ENCODE data around the gene CYGB. TPM values are rescaled to one million over a fixed set of nuclear protein-coding genes. Genes with fewer than 3 reads are reported as not detected.
A peak's percentile ranks its signal among the peaks of the same experiment; 100 is the strongest.

CYGB gene
- total and polyA plus RNA-seq, 10 of the 15 experiments (the other 5 are each of a cell fraction or from before 2014, with no cell fraction given), result 0.34 TPM; not detected in 9

DNA sequence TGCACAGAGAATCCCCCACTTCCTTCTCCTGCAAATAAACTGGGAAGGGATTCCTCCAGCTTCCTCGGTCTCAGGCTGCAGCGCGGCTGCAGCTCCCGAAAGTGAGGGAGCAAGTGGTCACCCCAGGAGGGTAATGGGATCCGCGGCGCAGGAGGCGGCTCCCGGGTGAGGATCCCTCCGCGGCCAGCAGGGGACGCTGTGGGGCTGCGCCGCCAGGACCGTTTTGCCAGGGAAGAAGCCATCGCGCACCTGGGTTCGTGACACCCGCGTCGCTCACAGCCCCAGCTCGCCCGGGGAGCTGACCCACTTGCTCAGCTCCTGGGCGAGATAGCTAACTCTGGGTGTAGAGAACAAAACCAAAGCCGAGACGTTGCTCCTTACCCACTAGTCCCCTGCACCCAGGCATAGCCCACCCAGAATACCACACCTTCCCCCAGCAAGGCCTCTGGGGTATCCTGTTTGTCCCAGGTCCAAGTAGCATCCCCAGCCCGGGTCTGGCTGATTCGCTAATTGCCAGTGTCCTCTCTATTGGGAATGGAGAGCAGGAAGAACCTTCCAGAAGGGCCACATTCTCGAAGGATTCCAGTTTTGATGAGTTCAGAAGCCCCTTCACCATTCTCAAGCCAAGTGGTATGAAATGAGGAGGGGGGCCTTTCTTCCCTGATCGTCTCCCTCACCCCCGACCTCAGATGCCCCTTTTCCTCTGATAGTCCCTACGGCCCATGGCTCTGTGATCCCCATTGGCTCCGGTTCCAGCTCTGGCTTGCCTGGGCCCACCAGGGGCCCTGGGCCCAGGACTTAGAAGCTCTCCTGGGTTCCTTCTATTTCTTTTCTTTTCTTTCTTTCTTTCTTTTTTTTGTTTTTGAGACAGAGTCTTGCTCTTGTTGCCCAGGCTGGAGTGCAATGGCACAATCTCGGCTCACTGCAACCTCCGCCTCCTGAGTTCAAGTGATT is 14.1 kb downstream of the CYGB start (continued):
- TF ChIP-seq ELK1 (IDR thresholded peaks at IDR 0.05; ENCODE audit: low read depth, low read length), result no peak
- no peak for TF ChIP-seq HDAC2 (IDR thresholded peaks at IDR 0.05)
- TF ChIP-seq ZZZ3 (IDR thresholded peaks at IDR 0.05; ENCODE audit: control insufficient read depth, insufficient read length, low read depth), result no peak
- TF ChIP-seq BRCA1 (IDR thresholded peaks at IDR 0.05; ENCODE audit: low read depth, low read length), result no peak
- TF ChIP-seq TBL1XR1 (IDR thresholded peaks at IDR 0.05; ENCODE audit: low read depth, low read length), result no peak
- TF ChIP-seq SRF (IDR thresholded peaks at IDR 0.05; ENCODE audit: low read depth in 2 of 2, low read length in 2 of 2), result no peak
- no peak for TF ChIP-seq ZNF622 (IDR thresholded peaks at IDR 0.05)
- TF ChIP-seq TCF12 (IDR thresholded peaks at IDR 0.05; ENCODE audit: low read depth, low read length), result peak; percentile 81; the same call in 1 of the 2 replicates
- no peak for TF ChIP-seq PAX8 (IDR thresholded peaks at IDR 0.05)
- TF ChIP-seq SPI1 (IDR thresholded peaks at IDR 0.05; ENCODE audit: borderline replicate concordance, insufficient read depth, low read depth, low read length), result no peak
- peak; percentile 95 for TF ChIP-seq SMC3 (IDR thresholded peaks at IDR 0.05; ENCODE audit: borderline replicate concordance, low read length)
- TF ChIP-seq STAT3 (IDR thresholded peaks at IDR 0.05; ENCODE audit: low read depth, low read length), result no peak
- 0 out of 2 replicates have a peak, but pooled peaks have one; percentile 14 for TF ChIP-seq PAX5 (IDR thresholded peaks at IDR 0.05; ENCODE audit: borderline replicate concordance, low read depth, low read length)
- TF ChIP-seq SKIL (IDR thresholded peaks at IDR 0.05; ENCODE audit: low read depth, poor library complexity, severe bottlenecking), result no peak
- 0 out of 3 replicates have a peak, but pooled peaks have one; percentile 37 for TF ChIP-seq POU2F2 (IDR thresholded peaks at IDR 0.05; ENCODE audit: borderline replicate concordance, low read depth, low read length)
- peak; percentile 83 for TF ChIP-seq YY1 (IDR thresholded peaks at IDR 0.05; ENCODE audit: low read depth, low read length)
- TF ChIP-seq, protein P1, sequence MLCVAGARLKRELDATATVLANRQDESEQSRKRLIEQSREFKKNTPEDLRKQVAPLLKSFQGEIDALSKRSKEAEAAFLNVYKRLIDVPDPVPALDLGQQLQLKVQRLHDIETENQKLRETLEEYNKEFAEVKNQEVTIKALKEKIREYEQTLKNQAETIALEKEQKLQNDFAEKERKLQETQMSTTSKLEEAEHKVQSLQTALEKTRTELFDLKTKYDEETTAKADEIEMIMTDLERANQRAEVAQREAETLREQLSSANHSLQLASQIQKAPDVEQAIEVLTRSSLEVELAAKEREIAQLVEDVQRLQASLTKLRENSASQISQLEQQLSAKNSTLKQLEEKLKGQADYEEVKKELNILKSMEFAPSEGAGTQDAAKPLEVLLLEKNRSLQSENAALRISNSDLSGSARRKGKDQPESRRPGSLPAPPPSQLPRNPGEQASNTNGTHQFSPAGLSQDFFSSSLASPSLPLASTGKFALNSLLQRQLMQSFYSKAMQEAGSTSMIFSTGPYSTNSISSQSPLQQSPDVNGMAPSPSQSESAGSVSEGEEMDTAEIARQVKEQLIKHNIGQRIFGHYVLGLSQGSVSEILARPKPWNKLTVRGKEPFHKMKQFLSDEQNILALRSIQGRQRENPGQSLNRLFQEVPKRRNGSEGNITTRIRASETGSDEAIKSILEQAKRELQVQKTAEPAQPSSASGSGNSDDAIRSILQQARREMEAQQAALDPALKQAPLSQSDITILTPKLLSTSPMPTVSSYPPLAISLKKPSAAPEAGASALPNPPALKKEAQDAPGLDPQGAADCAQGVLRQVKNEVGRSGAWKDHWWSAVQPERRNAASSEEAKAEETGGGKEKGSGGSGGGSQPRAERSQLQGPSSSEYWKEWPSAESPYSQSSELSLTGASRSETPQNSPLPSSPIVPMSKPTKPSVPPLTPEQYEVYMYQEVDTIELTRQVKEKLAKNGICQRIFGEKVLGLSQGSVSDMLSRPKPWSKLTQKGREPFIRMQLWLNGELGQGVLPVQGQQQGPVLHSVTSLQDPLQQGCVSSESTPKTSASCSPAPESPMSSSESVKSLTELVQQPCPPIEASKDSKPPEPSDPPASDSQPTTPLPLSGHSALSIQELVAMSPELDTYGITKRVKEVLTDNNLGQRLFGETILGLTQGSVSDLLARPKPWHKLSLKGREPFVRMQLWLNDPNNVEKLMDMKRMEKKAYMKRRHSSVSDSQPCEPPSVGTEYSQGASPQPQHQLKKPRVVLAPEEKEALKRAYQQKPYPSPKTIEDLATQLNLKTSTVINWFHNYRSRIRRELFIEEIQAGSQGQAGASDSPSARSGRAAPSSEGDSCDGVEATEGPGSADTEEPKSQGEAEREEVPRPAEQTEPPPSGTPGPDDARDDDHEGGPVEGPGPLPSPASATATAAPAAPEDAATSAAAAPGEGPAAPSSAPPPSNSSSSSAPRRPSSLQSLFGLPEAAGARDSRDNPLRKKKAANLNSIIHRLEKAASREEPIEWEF (IDR thresholded peaks at IDR 0.05; ENCODE audit: insufficient replicate concordance, low read depth, low read length), result no peak
- peak; percentile 89 for TF ChIP-seq RAD21 (IDR thresholded peaks at IDR 0.05; ENCODE audit: insufficient read depth, low read depth, low read length)
- no peak for TF ChIP-seq NBN (IDR thresholded peaks at IDR 0.05)
- peak; percentile 53 for TF ChIP-seq RELA (IDR thresholded peaks at IDR 0.05; ENCODE audit: borderline replicate concordance, partially characterized antibody)
- TF ChIP-seq ZSCAN29 (IDR thresholded peaks at IDR 0.05), result no peak
- TF ChIP-seq SREBF1 (IDR thresholded peaks at IDR 0.05; ENCODE audit: low read length), result no peak
- TF ChIP-seq MEF2B (IDR thresholded peaks at IDR 0.05; ENCODE audit: partially characterized antibody, poor library complexity, severe bottlenecking), result no peak
